Activated naive CD8-positive, alpha-beta T cell (primary cell): ENCODE results near the gene KRT12.
"Not testable (repeated sequence)": the region's sequence is repeated elsewhere in the genome, so short reads cannot be mapped to it uniquely, and the experiment has no call there.

Source experiments
- H3K27ac Mint-ChIP-seq: one replicate; pipeline ENCODE4 v1.8.0; 2021; ENCODE audit warnings: mixed read lengths
- H3K27me3 Mint-ChIP-seq: one replicate; pipeline ENCODE4 v1.8.0; 2021; ENCODE audit warnings: mixed read lengths
- H3K36me3 Mint-ChIP-seq: one replicate; pipeline ENCODE4 v1.8.0; 2021; ENCODE audit warnings: mixed read lengths
- H3K4me1 Mint-ChIP-seq: one replicate; pipeline ENCODE4 v1.8.0; 2021; ENCODE audit warnings: low read depth, mixed read lengths
- H3K4me3 Mint-ChIP-seq: one replicate; pipeline ENCODE4 v1.8.0; 2021; ENCODE audit warnings: mild to moderate bottlenecking, mixed read lengths
- H3K9me3 Mint-ChIP-seq: one replicate; pipeline ENCODE4 v1.8.0; 2021; ENCODE audit warnings: low read depth, mixed read lengths

The KRT12 gene

DNA sequence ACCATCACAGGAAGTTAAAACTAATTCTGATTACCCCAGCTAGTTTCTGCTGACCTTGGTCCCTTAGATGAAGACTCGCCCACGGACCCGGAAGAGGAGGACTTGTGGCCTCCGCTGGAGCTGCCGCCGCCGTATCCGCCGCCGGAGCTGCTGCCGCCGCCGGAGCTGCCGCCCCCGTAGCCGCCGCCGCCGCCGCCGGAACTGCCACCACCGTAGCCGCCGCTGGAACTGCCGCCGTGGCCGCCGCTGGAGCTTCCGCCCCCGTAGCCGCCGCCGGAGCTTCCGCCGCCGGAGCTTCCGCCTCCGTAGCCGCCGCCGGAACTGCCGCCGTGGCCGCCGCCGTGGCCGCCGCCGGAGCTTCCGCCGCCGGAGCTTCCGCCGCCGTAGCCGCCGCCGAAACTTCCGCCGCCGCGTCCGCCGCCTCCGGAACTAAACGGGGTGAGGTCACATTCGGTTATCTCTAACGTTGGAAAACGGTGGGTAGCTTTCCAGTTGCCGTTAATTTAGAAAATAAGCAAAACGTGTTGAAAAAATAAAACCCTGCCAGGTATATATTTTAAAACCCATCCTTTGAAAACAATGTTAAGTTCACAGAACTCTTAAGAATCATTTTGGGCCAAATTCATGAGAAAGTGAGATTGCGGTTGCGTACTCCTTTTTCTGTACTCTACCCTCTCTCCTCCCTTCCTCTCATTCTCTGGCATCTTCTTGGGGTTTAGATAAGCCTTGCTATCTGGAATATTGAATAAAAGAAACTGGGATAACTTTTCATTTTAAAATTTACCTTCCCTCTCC is 48.1 kb downstream of the KRT12 start:
- H3K4me3 Mint-ChIP-seq = peak overlapping the region; percentile 95
- H3K27me3 Mint-ChIP-seq = peaks cover 7% of the 10 kb centered on the region
- H3K36me3 Mint-ChIP-seq = peaks cover 19% of the 10 kb centered on the region
- H3K4me1 Mint-ChIP-seq = peaks cover 19% of the 10 kb centered on the region
- peak overlapping the region; percentile 93 for H3K27ac Mint-ChIP-seq
- H3K9me3 Mint-ChIP-seq = no peaks in the 10 kb centered on the region

DNA sequence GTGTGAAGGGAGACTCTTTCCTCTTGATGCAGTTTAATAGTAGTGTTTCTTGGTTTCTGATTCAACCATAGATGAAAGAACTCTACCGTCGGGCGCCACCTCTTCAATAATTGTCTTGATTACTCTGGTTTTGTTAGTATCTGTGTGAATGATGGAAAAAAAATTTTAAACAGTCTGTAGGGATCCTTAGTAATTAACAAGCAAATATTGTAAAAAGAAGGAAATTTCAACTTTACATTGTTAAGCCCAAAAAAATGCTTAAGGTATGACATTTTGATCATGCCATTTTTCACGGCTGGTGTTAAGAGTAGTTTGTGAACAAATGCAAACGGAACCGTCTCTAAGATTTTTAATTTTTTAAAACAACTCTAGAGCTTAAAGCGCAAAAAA is 48.7 kb downstream of the KRT12 start:
- H3K9me3 Mint-ChIP-seq = no peaks in the 10 kb centered on the region
- peak overlapping the region; percentile 95 for H3K4me3 Mint-ChIP-seq
- peaks cover 18% of the 10 kb centered on the region for H3K4me1 Mint-ChIP-seq
- peak overlapping the region; percentile 93 for H3K27ac Mint-ChIP-seq
- H3K27me3 Mint-ChIP-seq = peaks cover 10% of the 10 kb centered on the region
- H3K36me3 Mint-ChIP-seq = peaks cover 17% of the 10 kb centered on the region

- no peaks in the 10 kb centered on the region for H3K9me3 Mint-ChIP-seq
- H3K27ac Mint-ChIP-seq = no peak overlapping the region
- peaks cover 14% of the 10 kb centered on the region for H3K27me3 Mint-ChIP-seq
- peaks cover 14% of the 10 kb centered on the region for H3K36me3 Mint-ChIP-seq
- peaks cover 18% of the 10 kb centered on the region for H3K4me1 Mint-ChIP-seq
- peak overlapping the region; percentile 95 for H3K4me3 Mint-ChIP-seq
Observed at GRCh38 chr17:40817103-40817682, 49.8 kb downstream of the KRT12 start.

DNA sequence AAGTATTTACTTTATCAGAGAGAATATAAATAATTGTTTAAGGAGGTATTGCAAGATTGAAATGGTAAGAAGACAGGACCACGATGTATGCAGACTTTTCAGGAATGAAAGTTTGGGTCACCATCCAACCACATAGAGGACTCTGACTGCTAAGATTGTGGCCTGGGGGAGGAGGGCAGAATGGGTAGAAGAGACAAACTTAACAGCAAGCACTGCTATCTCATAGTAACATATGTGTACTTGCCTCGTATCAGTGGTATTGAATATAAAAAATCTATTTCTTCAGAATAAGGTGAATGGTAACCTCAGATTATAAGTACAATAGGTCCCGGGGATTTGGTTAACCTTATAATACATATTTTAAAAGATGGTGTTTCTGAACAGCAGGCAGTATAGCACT is 50.5 kb downstream of the KRT12 start:
- Mint-ChIP-seq H3K36me3 (peaks cover 14% of the 10 kb centered on the region), H3K4me3 (peak overlapping the region; percentile 95), H3K4me1 (peaks cover 18% of the 10 kb centered on the region), H3K27ac (no peak overlapping the region), H3K27me3 (peaks cover 17% of the 10 kb centered on the region), H3K9me3 (no peaks in the 10 kb centered on the region)

GRCh38 chr17:40815381-40815780 is 51.6 kb downstream of the KRT12 start:
- H3K27ac Mint-ChIP-seq = no peak overlapping the region
- peaks cover 24% of the 10 kb centered on the region for H3K27me3 Mint-ChIP-seq
- H3K36me3 Mint-ChIP-seq = peaks cover 14% of the 10 kb centered on the region
- peaks cover 16% of the 10 kb centered on the region for H3K4me1 Mint-ChIP-seq
- no peaks in the 10 kb centered on the region for H3K9me3 Mint-ChIP-seq
- H3K4me3 Mint-ChIP-seq = no peak overlapping the region

DNA sequence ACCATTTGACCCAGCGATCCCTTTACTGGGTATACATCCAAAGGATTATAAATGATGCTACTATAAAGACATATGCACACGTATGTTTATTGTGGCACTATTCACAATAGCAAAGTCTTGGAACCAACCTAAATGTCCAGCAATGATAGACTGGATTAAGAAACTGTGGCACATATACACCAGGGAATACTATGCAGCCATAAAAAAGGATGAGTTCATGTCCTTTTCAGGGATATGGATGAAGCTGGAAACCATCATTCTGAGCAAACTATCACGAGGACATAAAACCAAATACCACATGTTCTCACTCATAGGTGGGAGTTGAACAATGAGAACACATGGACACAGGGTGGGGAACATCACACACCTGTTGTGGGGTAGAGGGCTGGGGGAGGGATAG is 52.4 kb downstream of the KRT12 start:
- peaks cover 14% of the 10 kb centered on the region for H3K36me3 Mint-ChIP-seq
- H3K4me3 Mint-ChIP-seq, H3K27ac Mint-ChIP-seq, H3K9me3 Mint-ChIP-seq: not testable (repeated sequence)
- peaks cover 10% of the 10 kb centered on the region for H3K4me1 Mint-ChIP-seq
- H3K27me3 Mint-ChIP-seq = peaks cover 31% of the 10 kb centered on the region

DNA sequence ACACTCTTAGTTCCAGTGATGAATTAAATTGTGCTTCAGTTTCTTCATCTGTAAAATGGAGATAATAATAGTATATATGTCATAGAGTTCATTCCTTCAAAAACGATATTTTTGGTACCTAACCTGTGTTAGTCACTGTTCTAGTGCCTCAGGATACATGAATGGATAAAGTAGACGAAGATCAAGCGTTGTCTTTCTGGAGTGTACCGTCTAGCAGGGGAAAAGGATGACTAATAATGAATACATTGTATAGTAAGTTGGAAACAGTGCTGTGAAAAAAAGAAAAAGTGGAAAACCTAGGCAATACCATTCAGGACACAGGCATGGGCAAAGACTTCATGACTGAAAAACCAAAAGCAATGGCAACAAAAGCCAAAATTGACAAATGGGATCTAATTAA is 53.2 kb downstream of the KRT12 start:
- Mint-ChIP-seq H3K4me3 (no peak overlapping the region), H3K4me1 (peaks cover 8% of the 10 kb centered on the region), H3K36me3 (peaks cover 14% of the 10 kb centered on the region), H3K27me3 (peaks cover 37% of the 10 kb centered on the region), H3K9me3 (no peaks in the 10 kb centered on the region), H3K27ac (no peak overlapping the region)

DNA sequence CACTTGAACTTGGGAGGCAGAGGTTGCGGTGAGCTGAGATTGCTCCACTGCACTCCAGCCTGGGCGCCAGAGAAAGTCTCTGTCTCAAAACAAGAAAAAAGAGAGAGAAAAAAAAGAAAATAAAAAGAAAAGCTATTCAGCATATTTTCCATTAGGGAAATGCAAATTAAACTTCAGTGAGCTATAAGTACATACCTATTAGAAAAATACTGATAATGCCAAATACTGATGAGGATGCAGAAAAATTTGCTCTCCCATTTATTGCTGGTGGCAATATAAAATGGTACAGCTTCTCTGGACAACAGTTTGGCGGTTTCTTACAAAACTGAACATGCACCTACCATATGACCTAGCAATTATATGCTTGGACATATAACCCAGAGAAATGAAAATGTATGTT is 54.4 kb downstream of the KRT12 start:
- H3K36me3 Mint-ChIP-seq = peaks cover 10% of the 10 kb centered on the region
- H3K9me3 Mint-ChIP-seq = no peaks in the 10 kb centered on the region
- no peak overlapping the region for H3K4me3 Mint-ChIP-seq
- H3K27ac Mint-ChIP-seq = no peak overlapping the region
- H3K4me1 Mint-ChIP-seq = peaks cover 3% of the 10 kb centered on the region
- H3K27me3 Mint-ChIP-seq = peaks cover 42% of the 10 kb centered on the region
